HEK293T (cell line): ENCODE results near the gene TOR4A.

Experiments
- CTCF ChIA-PET: fragments of 350-600 bp; formaldehyde crosslinking; extraction: SDS; loops from one replicate; lab custom pipeline; 2021; ENCODE audit warnings: antibody characterized with exemption, inconsistent platforms; lab: Yijun Ruan, JAX
- POLR2A ChIA-PET: fragments of 350-600 bp; formaldehyde crosslinking; extraction: SDS; loops from one replicate; lab custom pipeline; 2020; ENCODE audit warnings: antibody characterized with exemption, inconsistent platforms; lab: Yijun Ruan, JAX
- DNase-seq: peaks from one replicate; pipeline ENCODE4 v3.0.0; 2012; ENCODE audit warnings: mixed read lengths; ENCODE audit errors: extremely low spot score
- ARNT ChIP-seq: fragments of 450-650 bp; IDR thresholded peaks from 2 replicates; pipeline ENCODE4 v1.6.1; 2017; ENCODE audit warnings: mild to moderate bottlenecking
- BHLHE40 ChIP-seq: fragments of 450-650 bp; IDR thresholded peaks from 2 replicates; pipeline ENCODE4 v1.6.1; 2016; ENCODE audit warnings: mild to moderate bottlenecking, moderate library complexity, borderline replicate concordance
- CTBP1 ChIP-seq: fragments of 450-650 bp; IDR thresholded peaks from 2 replicates; pipeline ENCODE4 v1.6.1; 2016; ENCODE audit warnings: borderline replicate concordance
- ELF4 ChIP-seq: fragments of 450-650 bp; IDR thresholded peaks from 2 replicates; pipeline ENCODE4 v1.6.1; 2017; ENCODE audit warnings: antibody characterized with exemption
- FOXA1 ChIP-seq: fragments of 450-650 bp; IDR thresholded peaks from 2 replicates; pipeline ENCODE4 v1.6.1; 2016; ENCODE audit warnings: mild to moderate bottlenecking
- FOXK2 ChIP-seq: fragments of 450-650 bp; IDR thresholded peaks from 2 replicates; pipeline ENCODE4 v1.6.1; 2016; ENCODE audit warnings: mild to moderate bottlenecking
- FOXM1 ChIP-seq: fragments of 450-650 bp; IDR thresholded peaks from 2 replicates; pipeline ENCODE4 v1.6.1; 2017; ENCODE audit warnings: mild to moderate bottlenecking, borderline replicate concordance
- HDGF ChIP-seq: fragments of 450-650 bp; IDR thresholded peaks from 2 replicates; pipeline ENCODE4 v1.6.1; 2017; ENCODE audit warnings: antibody characterized with exemption, borderline replicate concordance
- L3MBTL2 ChIP-seq: fragments of 450-650 bp; conservative IDR thresholded peaks from 2 replicates; pipeline ENCODE4 v1.6.1; 2016; ENCODE audit warnings: mild to moderate bottlenecking
- LEF1 ChIP-seq: fragments of 450-650 bp; IDR thresholded peaks from 2 replicates; pipeline ENCODE4 v1.6.1; 2017; ENCODE audit warnings: mild to moderate bottlenecking, borderline replicate concordance
- NFRKB ChIP-seq: fragments of 450-650 bp; IDR thresholded peaks from 2 replicates; pipeline ENCODE4 v1.6.1; 2016; ENCODE audit warnings: mild to moderate bottlenecking, moderate library complexity
- SP1 ChIP-seq: fragments of 450-650 bp; IDR thresholded peaks from 2 replicates; pipeline ENCODE4 v1.6.1; 2017
- SUZ12 ChIP-seq: fragments of 450-650 bp; IDR thresholded peaks from 2 replicates; pipeline ENCODE4 v1.6.1; 2016; ENCODE audit warnings: mild to moderate bottlenecking
- TARDBP ChIP-seq: fragments of 450-650 bp; IDR thresholded peaks from 2 replicates; pipeline ENCODE4 v1.6.1; 2016
- ZNF384 ChIP-seq: fragments of 450-650 bp; IDR thresholded peaks from 2 replicates; pipeline ENCODE4 v1.6.1; 2016
- TF ChIP-seq, protein P1 (sequence below): fragments of 450-650 bp; IDR thresholded peaks from 2 replicates; pipeline ENCODE4 v1.6.1; 2016

TOR4A gene

GRCh38 chr9:137309368-137310188 lies 32.1 kb downstream of the TOR4A start:
- no peak for DNase-seq
- TF ChIP-seq FOXM1, result no peak
- TF ChIP-seq FOXA1, result no peak
- TF ChIP-seq HDGF, result no peak
- no peak for TF ChIP-seq L3MBTL2
- TF ChIP-seq, protein P1, sequence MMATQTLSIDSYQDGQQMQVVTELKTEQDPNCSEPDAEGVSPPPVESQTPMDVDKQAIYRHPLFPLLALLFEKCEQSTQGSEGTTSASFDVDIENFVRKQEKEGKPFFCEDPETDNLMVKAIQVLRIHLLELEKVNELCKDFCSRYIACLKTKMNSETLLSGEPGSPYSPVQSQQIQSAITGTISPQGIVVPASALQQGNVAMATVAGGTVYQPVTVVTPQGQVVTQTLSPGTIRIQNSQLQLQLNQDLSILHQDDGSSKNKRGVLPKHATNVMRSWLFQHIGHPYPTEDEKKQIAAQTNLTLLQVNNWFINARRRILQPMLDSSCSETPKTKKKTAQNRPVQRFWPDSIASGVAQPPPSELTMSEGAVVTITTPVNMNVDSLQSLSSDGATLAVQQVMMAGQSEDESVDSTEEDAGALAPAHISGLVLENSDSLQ, result no peak
- TF ChIP-seq SUZ12, result no peak
- no peak for TF ChIP-seq TARDBP
- no peak for TF ChIP-seq FOXK2
- no peak for TF ChIP-seq LEF1
- no peak for TF ChIP-seq SP1
- TF ChIP-seq BHLHE40, result no peak
- TF ChIP-seq ZNF384, result no peak
- no peak for TF ChIP-seq ARNT
- TF ChIP-seq NFRKB, result no peak
- ChIA-PET CTCF (no interaction called here), POLR2A (no interaction called here)

- ChIA-PET POLR2A (interaction anchor here (0.9 kb wide), 1 partner anchor 8 kb away, joined by 3 read pairs; the partner anchor contains the start of gene NRARP), CTCF (no interaction called here)
- TF ChIP-seq BHLHE40 (no peak), SP1 (no peak), LEF1 (no peak), FOXK2 (no peak), SUZ12 (no peak), ZNF384 (no peak), FOXA1 (no peak), HDGF (no peak), TARDBP (no peak), ARNT (no peak), CTBP1 (no peak), L3MBTL2 (no peak)
- TF ChIP-seq, protein P1, result no peak
- no peak for DNase-seq
Observed at GRCh38 chr9:137310189-137311052, 32.9 kb downstream of the TOR4A start.

DNA sequence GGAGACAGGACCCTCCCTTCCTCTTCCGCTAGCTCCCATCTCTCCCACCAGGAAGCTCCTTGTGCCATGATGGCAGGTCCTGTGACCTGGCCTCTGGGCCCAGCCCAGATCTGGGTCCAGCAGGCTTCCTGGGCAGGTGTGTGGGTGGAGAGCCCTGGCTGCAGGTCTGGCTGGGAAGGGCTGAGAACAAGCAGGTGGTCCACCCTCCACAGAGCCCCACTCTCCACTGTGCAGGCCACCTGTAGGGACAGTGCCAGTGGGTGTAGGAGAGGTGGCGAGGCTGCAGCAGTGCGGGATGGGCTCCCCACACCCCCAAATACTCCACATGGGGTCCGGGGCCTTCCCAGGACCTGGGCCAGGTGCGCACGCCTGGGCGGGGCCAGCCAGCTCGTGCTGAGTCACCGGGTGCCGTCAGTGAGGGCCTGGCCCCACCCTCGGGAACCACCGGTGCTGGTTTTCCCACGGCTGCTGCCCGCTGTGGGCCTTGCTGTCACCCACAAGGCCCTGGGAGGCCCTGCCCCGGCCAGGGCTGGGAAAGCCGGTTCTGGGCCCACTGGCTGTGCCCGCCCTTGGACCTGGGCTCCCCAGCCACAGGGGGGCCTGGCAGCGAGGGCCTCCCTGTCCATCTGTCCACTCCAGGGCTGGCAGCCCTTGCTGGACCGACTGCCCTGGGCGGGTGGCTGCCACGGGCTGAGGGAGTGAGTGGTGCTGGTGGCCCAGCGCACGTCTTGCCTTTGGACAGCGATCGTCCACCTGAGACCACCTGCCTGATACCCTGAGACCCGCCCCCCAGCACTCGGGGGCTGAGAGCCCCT lies 33.9 kb downstream of the TOR4A start:
- ChIA-PET CTCF (no interaction called here), POLR2A (interaction anchor here (0.9 to 1.9 kb wide), 2 partner anchors 9 to 10 kb away, joined by 3 to 12 read pairs; partner anchors contain the start of gene NRARP)
- DNase-seq, result no peak
- TF ChIP-seq SP1 (no peak), HDGF (no peak), FOXK2 (no peak), NFRKB (no peak), TARDBP (no peak), ZNF384 (no peak), L3MBTL2 (no peak), LEF1 (no peak), BHLHE40 (no peak), SUZ12 (no peak), ARNT (no peak), ELF4 (no peak), FOXA1 (no peak), CTBP1 (no peak)

DNA sequence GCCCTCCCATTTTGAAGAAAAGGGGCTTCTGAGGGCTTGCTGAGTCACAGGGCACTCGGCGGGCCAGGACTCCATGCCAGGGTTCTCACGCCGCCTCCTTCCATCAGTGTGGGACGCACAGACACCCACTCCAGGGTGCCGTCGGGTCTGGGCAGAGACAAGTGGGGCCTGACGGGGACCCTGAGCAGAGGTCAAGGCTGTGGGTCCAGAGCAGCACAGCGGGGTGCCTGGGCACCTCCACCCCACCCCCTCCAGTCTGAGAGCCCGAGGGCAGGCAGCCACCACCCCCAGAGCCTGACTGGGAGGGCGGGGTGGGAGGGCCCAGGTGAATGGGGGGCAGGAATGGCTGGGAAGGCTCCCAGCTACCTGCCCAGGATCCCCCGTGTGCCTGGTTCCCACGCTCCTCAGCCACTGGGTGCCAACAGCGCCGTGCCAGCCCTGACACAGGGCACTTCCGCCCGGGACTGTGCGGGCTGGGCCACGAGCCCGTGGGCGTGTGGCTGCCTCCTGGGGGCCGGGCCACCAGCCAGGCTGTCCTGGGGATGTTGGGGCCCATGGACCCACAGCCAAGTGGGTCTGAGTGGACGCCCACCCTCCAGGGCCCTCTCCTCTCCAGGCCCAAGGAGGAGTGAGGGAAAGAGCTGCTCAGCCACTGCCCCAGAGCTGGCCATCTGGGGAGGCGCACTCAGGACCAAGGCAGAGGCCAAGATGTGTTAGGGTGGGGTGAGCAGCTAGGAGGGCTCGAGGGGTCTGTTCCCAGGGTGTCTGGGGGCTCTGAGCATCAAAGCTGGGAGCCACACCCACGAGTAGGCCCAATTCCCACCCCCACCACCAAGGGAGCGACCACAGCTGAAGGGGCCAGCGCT lies 34.7 kb downstream of the TOR4A start:
- ChIA-PET CTCF (no interaction called here), POLR2A (interaction anchor here (0.8 to 1.9 kb wide), 2 partner anchors 10 to 13 kb away, joined by 3 to 12 read pairs; partner anchors contain the start of gene NRARP)
- TF ChIP-seq TARDBP (no peak), ZNF384 (no peak)
- DNase-seq, result no peak

- DNase-seq, result no peak
- TF ChIP-seq NFRKB (no peak), FOXK2 (no peak), CTBP1 (no peak), LEF1 (no peak), L3MBTL2 (no peak), SP1 (no peak)
- ChIA-PET CTCF (interaction anchor here (0.6 kb wide), 1 partner anchor 14 kb away, joined by 5 read pairs; no protein-coding TSS in a partner anchor), POLR2A (interaction anchor here (0.8 to 1.9 kb wide), 2 partner anchors 11 to 14 kb away, joined by 3 to 12 read pairs; partner anchors contain the start of gene NRARP)
Observed at GRCh38 chr9:137312852-137313325, 35.4 kb downstream of the TOR4A start.
